Measurements from ENCODE around the gene ZSWIM5.
"Not testable (repeated sequence)": the region's sequence is repeated elsewhere in the genome, so short reads cannot be mapped to it uniquely, and the experiment has no call there.

Gene ZSWIM5

GRCh38 chr1:45004281-45004920, 202.0 kb downstream of the ZSWIM5 start:
- Histone ChIP-seq H3K4me3 (replicated peaks; ENCODE audit: insufficient read depth, low read length) (no peak overlapping the region), H3K27me3 (ENCODE audit: insufficient read depth, poor library complexity, severe bottlenecking) (no peaks in the 10 kb centered on the region), H3K27ac (replicated peaks) (no peak overlapping the region)
- no peak for TF ChIP-seq REST (IDR thresholded peaks at IDR 0.05; ENCODE audit: insufficient replicate concordance, low read depth)
- no peak for TF ChIP-seq GABPA (IDR thresholded peaks at IDR 0.05; ENCODE audit: low read depth)
- no peak for TF ChIP-seq SPI1 (IDR thresholded peaks at IDR 0.05; ENCODE audit: borderline replicate concordance, low read depth)
- no peak for TF ChIP-seq POLR2AphosphoS5 (IDR thresholded peaks at IDR 0.05; ENCODE audit: low read depth)
- TF ChIP-seq CTCF (IDR thresholded peaks at IDR 0.05; ENCODE audit: insufficient read depth, low read length): no peak
- no peak for DNase-seq (ENCODE audit: low read depth in 1 of 2, low spot score in 1 of 2)

- no peak overlapping the region for H3K4me3 ChIP-seq (replicated peaks; ENCODE audit: insufficient read depth, low read length)
- no peak for DNase-seq (ENCODE audit: low read depth in 1 of 2, low spot score in 1 of 2)
- no peak overlapping the region for H3K27ac ChIP-seq (replicated peaks)
- TF ChIP-seq SPI1 (IDR thresholded peaks at IDR 0.05; ENCODE audit: borderline replicate concordance, low read depth) (no peak), CTCF (IDR thresholded peaks at IDR 0.05; ENCODE audit: insufficient read depth, low read length) (no peak), REST (IDR thresholded peaks at IDR 0.05; ENCODE audit: insufficient replicate concordance, low read depth) (no peak), GABPA (IDR thresholded peaks at IDR 0.05; ENCODE audit: low read depth) (no peak), POLR2AphosphoS5 (IDR thresholded peaks at IDR 0.05; ENCODE audit: low read depth) (no peak)
- H3K27me3 ChIP-seq (ENCODE audit: insufficient read depth, poor library complexity, severe bottlenecking): no peaks in the 10 kb centered on the region
Observed at GRCh38 chr1:45003741-45004140, 202.7 kb downstream of the ZSWIM5 start.

- no peak overlapping the region for H3K27ac ChIP-seq (replicated peaks)
- no peaks in the 10 kb centered on the region for H3K27me3 ChIP-seq (ENCODE audit: insufficient read depth, poor library complexity, severe bottlenecking)
- no peak overlapping the region for H3K4me3 ChIP-seq (replicated peaks; ENCODE audit: insufficient read depth, low read length)
- DNase-seq (ENCODE audit: low read depth in 1 of 2, low spot score in 1 of 2): no peak
- TF ChIP-seq SPI1 (IDR thresholded peaks at IDR 0.05; ENCODE audit: borderline replicate concordance, low read depth): no peak
- no peak for TF ChIP-seq REST (IDR thresholded peaks at IDR 0.05; ENCODE audit: insufficient replicate concordance, low read depth)
- TF ChIP-seq POLR2AphosphoS5 (IDR thresholded peaks at IDR 0.05; ENCODE audit: low read depth): no peak
- no peak for TF ChIP-seq GABPA (IDR thresholded peaks at IDR 0.05; ENCODE audit: low read depth)
- no peak for TF ChIP-seq CTCF (IDR thresholded peaks at IDR 0.05; ENCODE audit: insufficient read depth, low read length)
Observed at GRCh38 chr1:45002650-45003645, 203.5 kb downstream of the ZSWIM5 start.

GRCh38 chr1:45001576-45001975, 204.8 kb downstream of the ZSWIM5 start:
- DNase-seq (ENCODE audit: low read depth in 1 of 2, low spot score in 1 of 2); H3K27me3 ChIP-seq (ENCODE audit: insufficient read depth, poor library complexity, severe bottlenecking); H3K4me3 ChIP-seq (replicated peaks; ENCODE audit: insufficient read depth, low read length); H3K27ac ChIP-seq (replicated peaks): not testable (repeated sequence)
